CD14-positive monocyte (primary cell): ENCODE data around the gene SH2D4B. TPM values are rescaled to one million over a fixed set of nuclear protein-coding genes. Genes with fewer than 3 reads are reported as not detected.

Experiments used
- DNase-seq, 3 donors: peaks; one replicate each; pipeline ENCODE4 v3.0.0-alpha.2; 2011 to 2022
- H2AFZ ChIP-seq: 2 replicates; pipeline ENCODE4 v1.6.0; 2012; ENCODE audit warnings: mild to moderate bottlenecking, low read depth, low read length, inconsistent platforms; ENCODE audit not compliant: insufficient read depth, poor library complexity, severe bottlenecking
- H3K27ac ChIP-seq, 2 donors: 1 replicate in 1 of 2; 2 replicates in 1 of 2; pipeline ENCODE4 v1.5.1; 2012 to 2013; ENCODE audit warnings: low read length in 2 of 2, control low read depth in 1 of 2, inconsistent platforms in 1 of 2, low read depth in 1 of 2, mild to moderate bottlenecking in 1 of 2
- H3K27me3 ChIP-seq, 2 donors: one replicate each; pipeline versions ENCODE4 v1.6.0 to v1.6.1; 2011 to 2013; ENCODE audit warnings: low read length in 2 of 2; ENCODE audit not compliant: control insufficient read depth in 2 of 2, insufficient read depth in 2 of 2
- H3K36me3 ChIP-seq, 2 donors: replicated peaks in 1 of 2; 1 replicate in 1 of 2; 2 replicates in 1 of 2; pipeline versions ENCODE4 v1.5.1 to v1.6.1; 2012 to 2013; ENCODE audit warnings: low read length in 2 of 2, control low read depth in 1 of 2, inconsistent platforms in 1 of 2, mild to moderate bottlenecking in 1 of 2; ENCODE audit not compliant: insufficient read depth in 2 of 2, control insufficient read depth in 1 of 2
- H3K4me1 ChIP-seq, 2 donors: 1 replicate in 1 of 2; 2 replicates in 1 of 2; pipeline versions ENCODE4 v1.5.1 to v1.6.1; 2012 to 2013; ENCODE audit warnings: low read length in 2 of 2, control low read depth in 1 of 2, inconsistent platforms in 1 of 2, mild to moderate bottlenecking in 1 of 2, moderate library complexity in 1 of 2; ENCODE audit not compliant: insufficient read depth in 2 of 2, control insufficient read depth in 1 of 2
- H3K4me2 ChIP-seq: replicated peaks from 2 replicates; pipeline ENCODE3; 2012; ENCODE audit warnings: low read length, moderate library complexity, mild to moderate bottlenecking; ENCODE audit not compliant: poor library complexity, severe bottlenecking; ENCODE audit errors: extremely low read depth
- H3K4me3 ChIP-seq, 3 experiments: fragments of 200-600 bp in 1 of 3; sonication (generic) in 1 of 3; replicated peaks in 1 of 3; 1 replicate in 2 of 3; 2 replicates in 1 of 3; pipeline ENCODE4 v1.5.1; 2011 to 2013; ENCODE audit warnings: low read length in 3 of 3, mild to moderate bottlenecking in 3 of 3, control low read depth in 2 of 3, low read depth in 2 of 3, inconsistent platforms in 1 of 3, moderate library complexity in 1 of 3
- H3K79me2 ChIP-seq: 2 replicates; pipeline ENCODE4 v1.6.0; 2012; ENCODE audit warnings: mild to moderate bottlenecking, control low read depth, inconsistent platforms, low read length, moderate library complexity; ENCODE audit not compliant: insufficient read depth
- H3K9ac ChIP-seq: 2 replicates; pipeline ENCODE4 v1.6.0; 2017; ENCODE audit warnings: low read length, mild to moderate bottlenecking; ENCODE audit not compliant: insufficient read depth, poor library complexity, severe bottlenecking
- H3K9me3 ChIP-seq, 2 donors: replicated peaks in 1 of 2; 1 replicate in 1 of 2; 2 replicates in 1 of 2; pipeline versions ENCODE4 v1.5.1 to v1.6.1; 2012 to 2013; ENCODE audit warnings: low read length in 2 of 2, control low read depth in 1 of 2; ENCODE audit not compliant: control insufficient read depth in 1 of 2, insufficient read depth in 1 of 2
- H4K20me1 ChIP-seq: 2 replicates; pipeline ENCODE4 v1.6.0; 2012; ENCODE audit warnings: mild to moderate bottlenecking, low read length, control low read depth, moderate library complexity; ENCODE audit not compliant: insufficient read depth
- H3K27ac Mint-ChIP-seq, 7 donors: one replicate each; pipeline ENCODE4 v1.8.0; 2020; ENCODE audit warnings: mild to moderate bottlenecking in 7 of 7, mixed read lengths in 7 of 7, moderate library complexity in 6 of 7, inconsistent platforms in 2 of 7
- H3K27me3 Mint-ChIP-seq, 3 donors: one replicate each; pipeline ENCODE4 v1.8.0; 2021 to 2022; ENCODE audit warnings: low read depth in 3 of 3, mild to moderate bottlenecking in 3 of 3, mixed read lengths in 3 of 3, moderate library complexity in 3 of 3, inconsistent platforms in 1 of 3
- H3K36me3 Mint-ChIP-seq, 2 donors: one replicate each; pipeline ENCODE4 v1.8.0; 2020; ENCODE audit warnings: mixed read lengths in 2 of 2, inconsistent platforms in 1 of 2, mild to moderate bottlenecking in 1 of 2
- H3K4me1 Mint-ChIP-seq: one replicate; pipeline ENCODE4 v1.8.0; 2020; ENCODE audit warnings: mild to moderate bottlenecking, mixed read lengths
- H3K4me3 Mint-ChIP-seq, 2 donors: one replicate each; pipeline ENCODE4 v1.8.0; 2020; ENCODE audit warnings: mild to moderate bottlenecking in 2 of 2, mixed read lengths in 2 of 2, moderate library complexity in 1 of 2
- H3K9me3 Mint-ChIP-seq, 7 donors: one replicate each; pipeline ENCODE4 v1.8.0; 2020 to 2022; ENCODE audit warnings: mixed read lengths in 7 of 7, mild to moderate bottlenecking in 6 of 7, moderate library complexity in 6 of 7, inconsistent platforms in 2 of 7
- CTCF ChIP-seq: fragments of 200-600 bp; IDR thresholded peaks from one replicate; pipeline ENCODE4 v1.8.0; 2022; ENCODE audit warnings: antibody characterized with exemption, mild to moderate bottlenecking
- WGBS: methylation state at CpG from one replicate; pipeline ENCODE4 v1.1.5; 2013; ENCODE audit warnings: missing lambda C conversion rate; ENCODE audit not compliant: insufficient coverage; 5-methylcytosine and 5-hydroxymethylcytosine counted together
- intact Hi-C, 2 donors: fragments of 100-400 bp; cut with micrococcal nuclease; formaldehyde crosslinking; loops; one replicate each; pipeline versions ENCODE4 v1.15.0 to v1.15.1; 2023
- polyA plus RNA-seq, 3 donors: library from polyadenylated mRNA; depleted of rRNA in 1 of 3; unstranded in 2 of 3; stranded (reverse) in 1 of 3; fragments of 300-500 nt in 2 of 3; fragments of >200 nt in 1 of 3; fragmentation: Illumina TruSeq in 2 of 3; gene quantifications; 1 replicate in 2 of 3; 2 replicates in 1 of 3; pipeline ENCODE4 v1.2.3, GENCODE V29; 2012 to 2021

Gene SH2D4B
- polyA plus RNA-seq, 3 donors = 0.01 TPM; not detected in 2

- DNase-seq = no peak
- H3K4me1 ChIP-seq = peaks cover 75 to 82% of the 10 kb centered on the region in 2 donors
Observed at GRCh38 chr10:80526218-80526617, 11.5 kb upstream of the SH2D4B start.

DNA sequence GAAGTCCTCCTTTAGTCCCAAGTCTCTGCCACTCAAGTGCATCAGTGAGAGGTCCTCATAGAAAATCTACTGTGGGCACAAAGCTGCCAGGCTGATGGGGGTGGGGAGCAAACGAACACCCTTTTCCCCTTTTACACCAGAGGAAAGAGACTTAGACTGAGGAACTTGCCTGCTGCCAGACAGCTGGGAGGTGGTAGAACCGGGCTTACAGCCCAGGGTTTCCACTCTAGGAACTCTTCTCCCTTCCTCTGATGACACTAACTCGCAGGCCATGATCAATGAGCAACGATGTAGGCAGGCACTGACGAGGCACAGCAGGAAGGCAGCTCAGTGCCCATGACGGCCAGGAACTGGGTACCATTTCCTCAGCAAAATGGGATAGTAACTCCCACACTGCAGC, 11.0 kb upstream of the SH2D4B start:
- H3K4me3 Mint-ChIP-seq = no peak overlapping the region
- H3K27ac ChIP-seq = peak overlapping the region; percentile 2 to 52
- peaks cover 27% of the 10 kb centered on the region for H4K20me1 ChIP-seq
- H3K36me3 ChIP-seq = peaks cover 0 to 5% of the 10 kb centered on the region in 2 donors
- no peak for TF ChIP-seq CTCF
- WGBS = 2% methylated on average over 5 of the region's 6 CpGs
- DNase-seq = peak; percentile 53 to 64 (median 54)
- H3K9me3 Mint-ChIP-seq = peaks cover 0 to 2% (median 0%) of the 10 kb centered on the region in 7 donors
- no peak overlapping the region for H3K4me3 ChIP-seq
- intact Hi-C loops = loop anchor here in 1 of 2 donors (5.0 kb wide), 1 partner anchor 79 kb away; no protein-coding TSS in a partner anchor
- no peaks in the 10 kb centered on the region for H3K27me3 Mint-ChIP-seq
- peak overlapping the region in 6 of 7 donors; percentile 25 to 76 (median 50) for H3K27ac Mint-ChIP-seq
- H3K4me2 ChIP-seq = no peak overlapping the region
- H3K36me3 Mint-ChIP-seq = peaks cover 4 to 7% of the 10 kb centered on the region in 2 donors
- peaks cover 75 to 82% of the 10 kb centered on the region in 2 donors for H3K4me1 ChIP-seq
- H3K4me1 Mint-ChIP-seq = peaks cover 87% of the 10 kb centered on the region
- no peak overlapping the region for H3K9ac ChIP-seq
- H3K27me3 ChIP-seq = no peaks in the 10 kb centered on the region
- H2AFZ ChIP-seq = no peak overlapping the region
- H3K79me2 ChIP-seq = no peaks in the 10 kb centered on the region
- no peaks in the 10 kb centered on the region for H3K9me3 ChIP-seq

More at GRCh38 chr10:80526218-80526617, 11.5 kb upstream of the SH2D4B start:
- Mint-ChIP-seq H3K27me3 (no peaks in the 10 kb centered on the region), H3K27ac (peak overlapping the region in 2 of 7 donors; percentile 29 to 55), H3K4me1 (peaks cover 87% of the 10 kb centered on the region), H3K36me3 (peaks cover 6 to 12% of the 10 kb centered on the region in 2 donors), H3K4me3 (no peak overlapping the region), H3K9me3 (peaks cover 0 to 2% (median 0%) of the 10 kb centered on the region in 7 donors)
- WGBS = no CpG with 5 or more reads among the region's 2 CpGs
- peaks cover 32% of the 10 kb centered on the region for H4K20me1 ChIP-seq
- intact Hi-C loops = loop anchor here in 1 of 2 donors (5.0 kb wide), 1 partner anchor 79 kb away; no protein-coding TSS in a partner anchor
- peak overlapping the region in 1 of 2 donors; percentile 52 for H3K27ac ChIP-seq
- no peaks in the 10 kb centered on the region for H3K9me3 ChIP-seq
- TF ChIP-seq CTCF = no peak
- no peak overlapping the region for H3K4me2 ChIP-seq
- H3K27me3 ChIP-seq = no peaks in the 10 kb centered on the region
- no peak overlapping the region for H3K9ac ChIP-seq
- no peak overlapping the region for H3K4me3 ChIP-seq
- peaks cover 2 to 10% of the 10 kb centered on the region in 2 donors for H3K36me3 ChIP-seq
- no peaks in the 10 kb centered on the region for H3K79me2 ChIP-seq
- no peak overlapping the region for H2AFZ ChIP-seq
